Esophagus squamous epithelium (tissue), 4 donors: Measurements from ENCODE around the gene NRXN3.

Experiments used
- POLR2A ChIP-seq, 4 donors: fragments of 450-650 bp; IDR thresholded peaks; one replicate each; pipeline ENCODE4 v1.6.1; 2017; ENCODE audit warnings: antibody characterized with exemption in 4 of 4, mild to moderate bottlenecking in 4 of 4, moderate library complexity in 3 of 4
- TF ChIP-seq, protein P1 (sequence below), 6 experiments: fragments of 450-650 bp in 4 of 6; fragments of 200-600 bp in 2 of 6; sonication (generic) in 2 of 6; IDR thresholded peaks; one replicate each; pipeline ENCODE4 v1.5.1; 2016 to 2019; ENCODE audit warnings: antibody characterized with exemption in 6 of 6, mild to moderate bottlenecking in 4 of 6, moderate library complexity in 4 of 6

DNA sequence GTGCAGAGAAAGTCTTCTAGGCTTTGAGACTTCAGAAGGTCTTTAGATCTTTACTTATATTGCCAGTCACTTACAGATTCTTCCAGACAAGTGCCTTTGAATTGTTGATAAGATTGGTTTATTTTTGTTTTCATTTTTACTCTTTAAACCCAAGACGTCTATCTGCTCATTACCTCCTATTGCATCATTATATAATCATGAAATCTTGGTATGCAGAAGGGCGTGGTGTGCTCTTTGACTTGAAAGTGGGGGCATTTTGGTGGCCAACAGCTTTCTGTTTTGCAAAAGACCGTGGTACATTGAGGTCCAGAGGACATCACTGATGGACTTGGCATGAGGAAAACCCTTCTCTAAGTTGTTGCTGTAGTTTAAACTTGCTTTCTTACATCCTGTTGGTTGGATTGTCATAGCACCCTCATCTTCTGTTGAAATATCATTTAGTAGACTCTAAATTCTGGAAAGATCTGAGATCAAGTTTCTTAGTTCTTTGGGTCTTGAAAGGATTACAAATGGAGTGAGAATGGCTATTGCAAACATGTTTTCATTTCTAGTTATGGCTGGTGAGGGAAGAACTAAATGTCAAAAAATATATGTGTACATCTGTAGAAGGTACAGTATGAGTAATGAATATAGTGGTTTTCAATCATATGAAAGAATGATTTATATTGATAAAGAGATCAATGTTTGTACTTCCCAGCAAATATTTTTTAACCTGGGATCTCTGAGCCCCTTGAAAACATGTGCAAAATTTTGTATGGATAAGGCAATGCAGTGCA is 441.8 kb downstream of the NRXN3 start:
- TF ChIP-seq, protein P1, sequence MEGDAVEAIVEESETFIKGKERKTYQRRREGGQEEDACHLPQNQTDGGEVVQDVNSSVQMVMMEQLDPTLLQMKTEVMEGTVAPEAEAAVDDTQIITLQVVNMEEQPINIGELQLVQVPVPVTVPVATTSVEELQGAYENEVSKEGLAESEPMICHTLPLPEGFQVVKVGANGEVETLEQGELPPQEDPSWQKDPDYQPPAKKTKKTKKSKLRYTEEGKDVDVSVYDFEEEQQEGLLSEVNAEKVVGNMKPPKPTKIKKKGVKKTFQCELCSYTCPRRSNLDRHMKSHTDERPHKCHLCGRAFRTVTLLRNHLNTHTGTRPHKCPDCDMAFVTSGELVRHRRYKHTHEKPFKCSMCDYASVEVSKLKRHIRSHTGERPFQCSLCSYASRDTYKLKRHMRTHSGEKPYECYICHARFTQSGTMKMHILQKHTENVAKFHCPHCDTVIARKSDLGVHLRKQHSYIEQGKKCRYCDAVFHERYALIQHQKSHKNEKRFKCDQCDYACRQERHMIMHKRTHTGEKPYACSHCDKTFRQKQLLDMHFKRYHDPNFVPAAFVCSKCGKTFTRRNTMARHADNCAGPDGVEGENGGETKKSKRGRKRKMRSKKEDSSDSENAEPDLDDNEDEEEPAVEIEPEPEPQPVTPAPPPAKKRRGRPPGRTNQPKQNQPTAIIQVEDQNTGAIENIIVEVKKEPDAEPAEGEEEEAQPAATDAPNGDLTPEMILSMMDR (IDR thresholded peaks at IDR 0.05): no peak
- no peak for TF ChIP-seq POLR2A (IDR thresholded peaks at IDR 0.05)
